ENCODE measurements around the gene C3orf33.

Gene C3orf33

DNA sequence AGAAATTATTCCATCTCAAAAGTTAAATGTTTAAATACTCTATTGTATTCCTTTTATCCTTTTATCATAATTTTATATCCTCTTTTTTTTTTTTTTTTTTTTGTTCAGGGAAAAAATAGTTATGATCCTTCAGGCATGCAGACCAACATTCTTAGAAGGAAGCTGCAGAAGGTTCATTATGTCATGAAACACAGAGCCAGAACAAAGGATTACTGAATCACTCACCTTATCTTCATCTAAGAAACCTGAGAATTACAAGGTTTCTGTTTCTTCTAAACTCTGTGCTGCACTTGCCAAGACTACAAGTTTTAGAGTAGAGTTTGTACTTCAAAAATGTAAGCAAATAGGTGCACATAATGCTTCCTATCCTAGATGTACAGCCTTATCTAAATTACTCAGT, 64.5 kb downstream of the C3orf33 start:
- no peak for DNase-seq

DNA sequence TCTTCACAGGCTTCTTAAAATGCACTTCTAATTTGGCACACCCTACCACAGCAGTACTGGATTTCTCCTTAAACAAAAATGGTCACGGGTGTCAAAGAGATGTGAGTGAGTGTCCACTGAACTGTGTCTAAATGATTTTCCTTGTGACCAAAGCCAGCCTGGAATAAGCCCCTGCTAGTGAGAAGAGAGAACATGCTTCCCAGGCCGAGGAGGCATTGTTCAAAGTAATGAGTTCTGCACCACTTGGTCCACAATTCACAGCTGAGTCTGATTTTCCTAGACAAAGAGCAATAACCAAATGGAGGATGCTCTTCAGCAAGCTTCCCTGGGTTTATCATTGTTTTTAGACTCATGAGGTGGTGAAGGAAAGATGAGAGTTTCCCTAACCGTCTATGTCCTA, 65.0 kb downstream of the C3orf33 start:
- no peak for DNase-seq

DNA sequence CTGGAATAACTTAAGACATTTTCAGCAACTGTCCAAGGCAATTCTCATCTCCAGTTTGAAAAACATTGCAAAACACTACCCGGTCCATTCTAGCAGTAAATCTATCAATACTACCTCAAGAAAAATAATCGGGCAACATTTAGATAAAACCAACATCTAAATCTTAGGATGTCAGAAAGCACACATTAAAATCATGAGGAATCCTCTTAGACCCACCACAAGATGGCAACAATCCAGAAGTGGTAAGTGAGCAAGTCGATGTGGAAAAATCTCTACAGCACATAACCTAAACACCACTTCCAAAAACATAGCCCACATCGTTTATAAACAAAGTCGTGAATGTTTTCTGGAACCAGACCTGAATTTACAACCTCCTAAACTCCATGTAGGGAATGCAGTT, 66.9 kb downstream of the C3orf33 start:
- no peak for DNase-seq

DNA sequence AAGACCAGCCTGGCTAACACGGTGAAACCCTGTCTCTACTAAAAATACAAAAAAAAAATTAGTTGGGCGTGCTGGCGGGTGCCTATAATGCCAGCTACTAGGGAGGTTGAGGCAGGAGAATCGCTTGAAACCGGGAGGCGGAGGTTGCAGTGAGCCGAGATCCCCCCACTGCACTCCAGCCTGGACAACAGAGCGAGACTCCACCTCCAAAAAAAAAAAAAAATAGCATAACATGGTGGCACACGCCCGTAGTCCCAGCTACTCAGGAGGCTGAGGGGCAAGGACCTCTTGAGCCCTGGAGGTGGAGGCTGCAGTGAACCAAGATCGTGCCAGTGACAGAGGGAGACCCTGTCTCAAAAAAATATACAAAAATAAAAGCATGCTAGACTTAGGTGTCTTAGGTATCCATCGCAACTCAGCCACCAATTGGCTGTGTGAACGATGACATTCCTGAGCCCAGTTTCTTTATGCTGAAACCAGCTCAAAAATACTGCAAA, 67.5 kb downstream of the C3orf33 start:
- DNase-seq: no peak

DNA sequence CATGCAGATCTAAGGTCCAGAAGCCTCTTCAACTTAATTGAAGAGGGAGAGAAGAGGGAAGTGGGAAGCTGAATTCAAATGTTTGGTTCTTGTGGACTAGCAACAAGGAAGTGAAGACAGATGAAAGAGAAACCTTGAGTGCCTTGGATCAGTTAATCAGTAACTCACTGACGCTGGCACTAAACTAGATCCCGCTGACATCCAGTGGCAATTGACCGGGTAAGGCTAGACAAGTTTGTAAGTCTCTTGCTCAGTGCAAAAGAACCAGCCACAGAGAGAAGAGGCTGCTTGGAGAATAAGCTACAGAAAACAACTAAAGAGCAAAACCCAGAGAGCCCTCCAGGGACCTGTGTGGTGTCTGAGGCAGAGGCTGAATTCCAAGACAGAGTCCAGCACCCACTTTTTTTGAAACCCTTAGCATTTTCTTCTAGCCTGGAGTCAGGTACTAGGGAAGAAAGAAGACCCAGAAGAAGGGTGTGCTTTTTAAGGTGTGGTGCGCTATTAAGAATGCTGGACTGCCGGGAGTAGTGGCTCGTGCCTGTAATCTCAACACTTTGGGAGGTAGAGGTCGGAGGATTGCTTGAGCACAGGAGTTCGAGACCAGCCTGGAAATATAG, 68.1 kb downstream of the C3orf33 start:
- DNase-seq: no peak

DNA sequence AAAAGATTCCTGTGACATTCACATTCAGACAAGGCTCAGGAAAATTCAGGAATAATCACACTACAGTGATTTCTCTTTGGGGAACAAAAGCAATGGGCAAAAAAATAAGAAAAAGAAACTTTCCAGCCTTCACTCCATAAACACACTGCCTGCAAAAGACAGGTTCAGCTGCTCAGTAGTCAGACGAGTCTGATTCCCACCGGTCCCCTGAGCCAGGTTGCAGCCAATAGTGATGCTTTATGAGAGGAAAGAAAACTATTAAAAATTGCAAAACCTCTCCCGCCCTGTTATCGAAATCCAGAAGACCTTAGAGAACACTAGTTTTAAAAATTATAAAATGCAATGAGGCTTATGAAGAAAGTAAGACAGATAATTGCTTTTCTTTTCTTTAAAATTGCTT, 69.7 kb downstream of the C3orf33 start:
- DNase-seq: no peak

DNA sequence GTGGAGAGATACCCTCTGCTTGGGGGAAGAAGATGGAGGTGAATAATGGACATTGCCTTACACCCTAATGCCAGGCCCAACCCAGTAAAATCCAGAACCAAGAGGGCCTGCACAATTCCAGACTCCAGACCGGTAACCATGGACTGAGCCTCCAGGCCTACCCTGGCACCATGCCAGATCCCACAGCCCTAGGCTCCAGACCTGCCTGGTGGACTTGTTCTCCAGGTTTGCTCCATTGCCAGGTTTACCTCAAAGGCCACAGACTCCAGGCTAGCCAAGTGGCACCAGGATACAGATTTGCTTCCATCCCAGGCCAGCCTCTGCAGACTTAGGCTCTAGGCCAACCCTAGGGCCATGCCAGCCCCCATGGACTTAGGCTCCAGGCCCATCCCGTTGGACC, 75.2 kb downstream of the C3orf33 start:
- no peak for DNase-seq

DNA sequence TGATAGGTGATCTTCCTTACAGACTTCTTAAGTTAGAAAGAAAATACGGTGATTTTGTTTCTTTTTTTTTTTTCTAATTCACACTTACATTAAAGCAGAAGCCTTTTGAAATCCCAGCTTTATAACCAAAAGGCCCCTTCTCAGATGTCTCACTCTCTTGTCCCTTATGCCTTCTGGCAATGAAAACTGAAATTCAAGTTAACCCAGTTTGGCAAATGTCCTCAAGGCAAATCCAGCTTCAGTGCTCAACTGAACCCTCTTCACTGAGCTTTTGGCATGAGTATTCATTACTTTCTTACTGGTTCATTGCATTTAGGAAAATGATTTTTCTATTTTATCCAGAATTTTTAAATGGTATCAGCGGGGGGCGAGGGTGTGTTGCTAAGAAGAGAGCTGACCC, 78.2 kb downstream of the C3orf33 start:
- DNase-seq: no peak

DNA sequence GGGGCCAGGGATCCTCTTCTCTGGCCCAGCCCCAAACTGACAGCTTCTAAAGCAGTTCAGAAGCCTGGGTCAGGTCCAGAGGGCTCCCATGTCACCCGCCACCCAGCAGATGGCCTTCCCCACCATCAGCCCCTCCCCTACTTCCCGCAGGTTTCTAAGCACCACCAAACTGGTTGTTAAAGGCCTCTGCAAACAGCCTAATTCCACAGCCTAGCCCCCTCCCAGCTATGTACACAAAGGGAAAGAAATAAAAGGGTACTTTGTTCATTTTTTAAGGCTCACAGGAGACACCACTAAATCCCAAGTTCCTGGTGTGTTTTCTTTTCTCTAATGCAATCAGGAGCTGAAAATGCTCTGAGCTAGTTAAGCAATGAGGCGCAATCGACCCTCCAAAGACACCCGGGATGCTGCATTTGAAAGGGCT, 91.8 kb downstream of the C3orf33 start:
- no peak for DNase-seq
